HG03097 (cell line): ENCODE data around the gene SLC37A1.
"Not testable (repeated sequence)": the region's sequence is repeated elsewhere in the genome, so short reads cannot be mapped to it uniquely, and the experiment has no call there.

ENCODE experiments used
- ATAC-seq: cut with Tn5 transposase; IDR thresholded peaks from one replicate; pipeline ENCODE4 v1.9.1; 2021; ENCODE audit not compliant: unreplicated experiment, low FRiP score

SLC37A1 gene

DNA sequence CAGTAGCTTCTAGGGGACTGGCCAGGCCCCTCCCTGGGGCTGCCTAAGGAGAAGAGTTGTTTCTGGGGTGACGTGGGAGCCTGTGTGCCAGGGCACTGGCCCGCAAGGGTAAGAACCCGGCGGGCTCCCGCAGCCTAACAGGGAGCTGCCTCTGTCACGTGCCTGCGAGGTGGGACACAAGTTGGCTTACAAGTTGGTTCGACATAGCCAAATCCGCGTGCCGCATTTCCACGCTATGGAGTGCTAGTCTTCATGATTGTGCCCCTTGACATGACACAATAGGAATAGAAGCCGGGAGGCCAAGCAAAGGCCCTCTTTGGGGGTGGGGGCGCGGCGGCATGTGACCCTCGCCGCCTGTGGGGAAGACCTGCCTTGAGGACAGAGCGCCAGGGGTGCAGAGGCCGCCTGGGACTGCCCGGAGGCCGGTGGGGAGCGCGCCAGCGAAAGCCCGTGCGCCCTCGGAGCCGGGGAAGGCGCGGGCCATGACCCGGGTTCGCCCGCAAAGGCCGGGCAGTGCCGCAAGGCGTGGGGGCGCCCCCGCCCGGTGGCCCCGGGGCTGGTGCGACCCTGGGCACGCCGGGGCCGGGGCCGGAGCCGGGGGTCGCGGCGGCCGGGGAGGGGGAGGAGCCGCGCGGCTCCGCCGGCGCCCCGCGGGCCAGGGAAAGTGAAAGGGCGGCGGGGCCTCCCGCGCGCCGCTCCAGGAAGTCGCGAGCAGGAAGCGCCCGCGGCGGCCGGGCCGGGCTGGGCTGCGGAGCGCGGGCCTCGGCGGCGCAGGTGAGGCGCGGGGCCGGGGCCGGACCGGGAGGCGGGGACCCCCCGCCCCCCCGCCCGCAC lies at the start of gene SLC37A1:
SLC37A1 (plus strand) TSS at position 702 of the 834 bp plus-strand sequence. CDS start 4,603 bp downstream, outside the sequence.
- ATAC-seq: peak; percentile 50

GRCh38 chr21:42463861-42464515 lies 49.7 kb upstream of the SLC37A1 start:
- ATAC-seq: no peak

GRCh38 chr21:42465008-42465802 lies 48.4 kb upstream of the SLC37A1 start:
- ATAC-seq: peak; percentile 26

- ATAC-seq: no peak
Measured at GRCh38 chr21:42465803-42466127, 47.9 kb upstream of the SLC37A1 start.

- no peak for ATAC-seq
Measured at GRCh38 chr21:42466700-42467099, 47.0 kb upstream of the SLC37A1 start.

- no peak for ATAC-seq
Measured at GRCh38 chr21:42467140-42467983, 46.3 kb upstream of the SLC37A1 start.

DNA sequence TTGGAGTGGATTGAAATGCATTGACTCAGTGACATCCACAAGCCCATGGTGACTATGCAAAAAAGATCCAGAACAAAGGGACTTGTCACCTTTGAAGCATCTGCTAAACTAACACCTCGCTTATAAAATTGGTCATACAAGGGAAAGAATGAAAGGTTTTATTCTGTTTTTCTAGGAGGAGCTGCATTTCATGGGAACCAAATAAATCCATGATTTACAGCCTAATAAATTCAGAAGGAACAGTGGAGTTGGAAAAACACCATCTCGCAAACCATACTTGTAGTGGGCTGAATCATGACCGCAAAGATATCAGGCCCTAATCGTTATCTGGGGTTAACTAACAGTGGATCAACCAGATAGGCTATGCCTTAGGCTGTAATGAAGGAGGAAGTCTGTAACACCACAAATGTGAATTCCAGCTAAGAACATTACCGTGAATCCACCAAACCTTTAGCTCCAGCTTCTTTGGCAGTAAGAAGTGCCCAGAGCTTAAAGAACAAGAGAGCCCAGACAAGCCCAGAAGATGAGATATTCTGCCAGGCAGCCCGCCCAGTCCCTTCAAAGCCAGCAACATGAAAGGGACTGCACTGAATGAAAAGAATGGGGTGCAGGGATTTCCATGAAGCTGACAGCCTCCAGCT lies 45.0 kb upstream of the SLC37A1 start:
- no peak for ATAC-seq

DNA sequence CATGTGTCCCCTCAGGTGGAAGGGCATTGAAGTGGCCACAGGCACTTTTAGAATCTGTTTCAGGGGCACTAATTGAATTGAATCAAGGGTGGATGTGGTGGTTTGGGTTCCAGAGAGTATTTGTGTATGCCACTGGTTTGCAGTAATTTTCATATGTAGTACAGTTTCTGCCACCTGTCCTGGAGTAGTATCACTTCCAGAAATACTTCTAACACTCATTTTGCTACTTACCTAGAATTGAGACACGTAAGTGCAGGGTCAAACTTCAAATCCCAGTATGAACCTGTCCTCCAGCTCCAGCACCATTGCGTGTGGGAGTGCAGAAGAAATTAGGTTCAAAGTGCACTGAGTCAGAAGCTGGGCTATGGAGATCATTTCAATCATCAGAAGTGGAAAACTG lies 44.4 kb upstream of the SLC37A1 start:
- ATAC-seq: no peak

- not testable (repeated sequence) for ATAC-seq
Measured at GRCh38 chr21:42469726-42470125, 43.9 kb upstream of the SLC37A1 start.

GRCh38 chr21:42471206-42471605 lies 42.4 kb upstream of the SLC37A1 start:
- no peak for ATAC-seq

DNA sequence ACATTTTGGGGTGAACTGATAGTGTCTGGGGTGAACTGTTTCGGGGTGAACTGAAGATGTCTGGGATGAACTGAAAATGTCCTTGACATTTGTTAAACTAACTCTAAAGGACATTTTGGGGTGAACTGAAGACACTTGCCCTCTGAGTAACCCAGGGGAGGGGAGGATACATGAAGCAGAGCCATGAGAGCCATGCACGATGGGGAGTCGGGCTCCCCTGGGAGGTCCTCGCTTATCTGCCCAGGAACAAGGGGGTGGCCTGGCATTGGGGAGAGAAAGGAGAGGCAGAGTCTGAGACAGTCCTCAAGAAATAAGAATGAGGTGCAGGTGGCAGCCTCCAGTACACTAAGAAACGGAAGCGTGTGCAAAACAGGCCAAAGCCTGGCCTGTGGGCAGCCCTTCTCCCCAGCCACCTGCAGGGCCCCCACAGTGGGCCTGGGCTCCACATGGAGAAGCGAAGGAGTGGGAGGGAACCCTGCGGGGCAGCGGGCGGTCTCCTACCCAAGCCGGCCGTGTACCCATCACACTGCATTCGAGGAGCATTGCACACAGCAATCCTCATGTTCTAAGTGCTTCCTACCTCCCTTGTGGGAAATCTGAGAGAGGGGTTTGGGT lies 41.8 kb upstream of the SLC37A1 start:
- ATAC-seq: no peak

DNA sequence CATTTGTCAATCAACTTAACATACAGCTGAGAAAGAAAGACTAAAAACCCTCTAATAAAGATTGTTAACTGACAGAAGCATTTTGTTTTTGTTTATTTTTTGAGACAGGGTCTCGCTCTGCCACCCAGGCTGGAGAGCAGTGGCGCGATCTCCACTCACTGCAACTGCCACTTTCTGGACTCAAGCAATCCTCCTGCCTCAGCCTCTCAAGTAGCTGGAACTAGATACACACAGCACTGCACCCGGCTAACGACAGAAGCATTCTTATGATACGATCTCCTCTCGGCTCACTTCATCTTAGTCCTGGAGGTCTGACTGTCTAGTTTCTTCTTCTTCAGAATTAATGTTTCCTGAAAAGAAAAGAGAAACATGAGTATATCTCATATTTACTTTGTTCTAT lies 41.1 kb upstream of the SLC37A1 start:
- no peak for ATAC-seq

DNA sequence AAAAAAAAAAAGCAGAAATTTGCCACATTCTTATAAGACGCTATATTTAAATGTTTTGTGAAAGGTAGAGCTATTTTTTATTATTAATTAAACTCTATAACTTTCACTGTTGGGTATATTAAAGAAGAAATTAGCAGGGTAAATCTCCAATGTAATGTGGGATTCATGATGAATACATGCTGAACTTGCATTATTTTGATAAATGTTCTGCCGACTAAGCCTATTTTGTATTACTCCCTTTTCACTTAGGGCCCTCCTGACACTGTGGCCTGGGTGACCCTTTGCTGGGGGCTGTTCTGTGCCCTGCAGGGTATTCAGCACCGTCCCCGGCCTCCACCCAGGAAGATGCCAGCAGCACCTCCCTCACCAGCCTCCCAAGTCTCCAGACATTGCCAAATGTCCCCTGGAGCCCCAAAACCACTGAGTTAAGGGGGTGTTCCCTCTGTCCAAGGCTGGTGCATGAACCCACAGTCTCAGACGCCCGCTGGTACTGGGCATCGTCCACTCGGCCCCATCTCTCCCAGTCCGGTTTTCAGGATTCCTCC lies 40.1 kb upstream of the SLC37A1 start:
- ATAC-seq: no peak

DNA sequence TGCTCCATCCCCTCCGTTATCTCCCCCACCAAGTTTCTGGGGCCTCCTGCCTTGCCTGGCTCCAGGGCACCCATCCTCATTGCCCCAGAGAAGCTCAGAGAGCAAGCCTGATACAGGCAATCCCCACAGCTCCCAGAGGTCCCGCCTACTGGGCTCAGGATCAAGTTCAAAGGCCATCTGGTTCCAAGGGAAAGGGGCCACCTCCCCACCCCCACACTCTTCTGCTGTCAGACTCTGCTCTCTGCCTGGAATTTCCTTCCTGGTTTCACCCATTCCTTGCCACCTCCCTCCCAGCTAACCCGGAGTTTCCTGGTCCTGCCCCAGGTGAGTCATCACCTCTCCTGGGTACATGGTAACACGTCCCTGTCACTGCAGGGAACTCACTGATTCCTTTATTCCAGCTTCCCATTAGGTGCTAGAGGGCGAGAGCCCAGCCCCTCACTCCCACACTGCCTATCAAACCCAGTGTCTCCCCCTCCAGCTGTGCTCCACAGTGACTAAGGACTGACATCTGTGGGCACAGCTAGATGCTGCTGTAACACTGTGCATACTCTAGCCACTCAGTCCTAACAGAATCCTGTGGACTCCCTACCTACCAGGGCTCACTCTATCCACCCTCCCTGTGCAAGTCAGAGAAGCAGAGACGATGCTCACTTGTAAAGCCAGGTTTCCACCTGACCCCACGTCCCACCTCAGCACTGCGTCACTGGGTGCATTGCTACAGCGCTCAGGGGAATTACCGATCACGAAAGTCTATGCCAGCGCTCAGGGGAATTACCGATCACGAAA lies 39.4 kb upstream of the SLC37A1 start:
- ATAC-seq: no peak

DNA sequence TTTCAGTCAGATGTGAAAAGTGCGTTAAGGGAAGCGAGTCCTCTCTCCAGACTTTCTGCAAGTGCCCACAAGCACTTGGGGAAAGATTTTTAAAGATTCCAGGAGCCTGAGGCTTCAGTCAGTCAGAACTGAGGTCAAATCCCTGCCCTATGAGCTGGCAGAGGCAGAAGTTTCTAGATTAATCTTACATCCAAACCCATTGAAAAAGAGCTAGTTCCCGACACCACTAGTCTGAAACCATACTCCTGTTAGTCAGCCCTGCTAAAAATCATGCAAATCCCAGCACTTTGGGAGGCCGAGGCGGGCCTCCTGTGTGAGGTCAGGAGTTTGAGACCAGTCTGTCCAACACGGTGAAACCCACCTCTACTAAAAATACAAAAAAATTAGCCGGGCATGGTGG lies 38.6 kb upstream of the SLC37A1 start:
- no peak for ATAC-seq

- no peak for ATAC-seq
Measured at GRCh38 chr21:42475526-42476387, 37.9 kb upstream of the SLC37A1 start.
